Transverse colon (tissue), 3 donors: ENCODE results near the gene POR.
"Not testable (repeated sequence)": the region's sequence is repeated elsewhere in the genome, so short reads cannot be mapped to it uniquely, and the experiment has no call there.

Source experiments
- EP300 ChIP-seq: sonication (generic); formaldehyde crosslinking; IDR thresholded peaks from one replicate; pipeline ENCODE4 v1.6.1; 2017; ENCODE audit warnings: antibody characterized with exemption, low read depth
- POLR2AphosphoS5 ChIP-seq, 3 donors: sonication (generic); formaldehyde crosslinking; IDR thresholded peaks; one replicate each; pipeline ENCODE4 v1.6.1; 2016; ENCODE audit warnings: antibody characterized with exemption in 3 of 3

DNA sequence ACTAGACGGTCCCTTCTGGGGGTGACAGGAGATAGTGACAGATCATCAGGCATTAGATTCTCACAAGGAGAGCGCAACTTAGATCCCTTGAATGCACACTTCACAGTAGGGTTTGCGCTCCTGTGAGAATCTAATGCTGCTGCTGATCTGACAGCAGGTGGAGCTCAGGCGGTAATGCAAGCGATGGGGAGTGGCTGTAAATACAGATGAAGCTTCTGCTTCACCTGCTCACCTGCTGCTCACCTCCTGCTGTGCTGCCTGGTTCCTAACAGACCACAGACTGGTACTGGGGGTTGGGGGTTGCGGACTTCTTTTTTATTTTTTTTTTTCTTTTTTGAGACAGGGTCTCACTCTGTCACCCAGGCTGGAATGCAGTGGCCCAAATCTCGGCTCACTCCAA, 114.7 kb downstream of the POR start:
- not testable (repeated sequence) for TF ChIP-seq EP300; POLR2AphosphoS5 (IDR thresholded peaks at IDR 0.05)
